ENCODE data around the gene ZBED6. TPM values are rescaled to one million over a fixed set of nuclear protein-coding genes. Genes with fewer than 3 reads are reported as not detected.

Gene ZBED6
- total and polyA plus RNA-seq, 2 of the 4 experiments (the other 2 are of a cell fraction): 3.8 to 26.2 TPM

DNA sequence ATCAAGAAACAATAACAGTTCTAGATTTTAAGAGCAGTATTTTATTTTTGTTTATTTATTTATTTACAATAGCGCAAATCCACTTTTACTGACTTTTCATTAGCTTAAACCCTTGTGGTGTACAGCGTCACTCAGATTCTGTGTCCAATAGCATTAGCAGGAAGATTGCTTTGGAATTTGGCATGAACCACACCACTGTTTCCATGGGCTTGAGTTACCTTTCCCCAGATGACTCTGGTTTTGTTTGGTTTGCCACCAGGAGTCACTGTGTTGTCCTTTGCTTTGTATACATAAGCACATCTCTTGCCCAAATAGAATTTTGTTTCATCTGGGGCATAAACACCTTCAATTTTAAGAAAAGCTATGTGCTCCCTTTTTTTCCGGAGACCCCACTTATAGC lies 40.1 kb downstream of the ZBED6 start:
- no CpG with 5 or more reads among the region's 3 CpGs for WGBS, 2 experiments (ENCODE audit: extremely low coverage in 2 of 2, insufficient read length in 1 of 2)
- Histone ChIP-seq H4K20me1 (ENCODE audit: insufficient read depth, low read length) (peaks cover 4% of the 10 kb centered on the region), H3K56ac (ENCODE audit: extremely low read depth, insufficient read depth, low read length) (no peak overlapping the region), H2BK20ac (ENCODE audit: low read depth, low read length) (no peak overlapping the region), H3K9me1 (ENCODE audit: insufficient read depth, low read length) (no peaks in the 10 kb centered on the region), H4K8ac (ENCODE audit: low read depth in 2 of 2, low read length in 2 of 2) (no peak overlapping the region), H2AK9ac (replicated peaks; ENCODE audit: low read depth, low read length, poor library complexity) (no peak overlapping the region), H2BK120ac (ENCODE audit: low read depth, low read length) (no peak overlapping the region), H3K4ac (ENCODE audit: low read depth, low read length) (no peak overlapping the region), H3K18ac (ENCODE audit: low read depth, low read length) (no peak overlapping the region), H4K91ac (ENCODE audit: insufficient read depth, low read depth, low read length) (no peak overlapping the region), H3K9me3 (ENCODE audit: control insufficient read depth, insufficient read depth, low read length) (no peaks in the 10 kb centered on the region), H2AFZ (replicated peaks; ENCODE audit: low read length, poor library complexity) (no peak overlapping the region), H3K79me1 (ENCODE audit: low read depth in 1 of 2, low read length in 2 of 2) (peaks cover 21 to 23% of the 10 kb centered on the region in 2 experiments; a peak in 3 of 4 replicates), H3K27ac (ENCODE audit: insufficient read depth, low read length) (no peak overlapping the region), H4K5ac (ENCODE audit: low read depth, low read length) (no peak overlapping the region), H3K14ac (replicated peaks; ENCODE audit: low read depth, low read length) (no peak overlapping the region), H3K4me3 (ENCODE audit: insufficient read depth, low read depth, low read length) (no peak overlapping the region), H2BK5ac (ENCODE audit: low read depth, low read length, poor library complexity, severe bottlenecking) (no peak overlapping the region), H2AK5ac (ENCODE audit: low read depth, low read length) (no peak overlapping the region), H3K4me1 (ENCODE audit: control insufficient read depth, insufficient read depth, low read length) (peaks cover 2% of the 10 kb centered on the region), H2BK15ac (ENCODE audit: low read depth, low read length) (no peak overlapping the region), H3K4me2 (ENCODE audit: low read depth, low read length) (no peak overlapping the region), H3K9ac (ENCODE audit: low read depth, low read length) (no peak overlapping the region), H3K36me3 (ENCODE audit: control insufficient read depth, insufficient read depth, low read length) (peaks cover 61% of the 10 kb centered on the region), H3K23ac (ENCODE audit: low read depth, low read length) (no peak overlapping the region), H3K27me3 (ENCODE audit: control insufficient read depth, insufficient read depth, low read length) (no peaks in the 10 kb centered on the region)
- no TSS peak for BruUV-seq (replicated peaks)
- POLR2A ChIA-PET (ENCODE audit: unreplicated experiment): no interaction called here
- TF ChIP-seq MXI1 (IDR thresholded peaks at IDR 0.05; ENCODE audit: borderline replicate concordance, low read depth, low read length) (no peak), BHLHE40 (IDR thresholded peaks at IDR 0.05; ENCODE audit: low read depth, low read length) (no peak), NFE2L2 (IDR thresholded peaks at IDR 0.05; ENCODE audit: low read depth, low read length) (no peak), RFX5 (IDR thresholded peaks at IDR 0.05; ENCODE audit: low read depth, low read length) (no peak), FOS (IDR thresholded peaks at IDR 0.05; ENCODE audit: low read depth, low read length) (no peak), RCOR1 (IDR thresholded peaks at IDR 0.05; ENCODE audit: insufficient replicate concordance, low read length) (no peak), MAZ (IDR thresholded peaks at IDR 0.05; ENCODE audit: borderline replicate concordance, low read depth, low read length) (no peak), RAD21 (IDR thresholded peaks at IDR 0.05; ENCODE audit: low read length) (no peak), CHD1 (IDR thresholded peaks at IDR 0.05; ENCODE audit: low read depth, low read length) (no peak), SMC3 (IDR thresholded peaks at IDR 0.05; ENCODE audit: low read depth, low read length) (no peak)
- TF ChIP-seq, protein P1, sequence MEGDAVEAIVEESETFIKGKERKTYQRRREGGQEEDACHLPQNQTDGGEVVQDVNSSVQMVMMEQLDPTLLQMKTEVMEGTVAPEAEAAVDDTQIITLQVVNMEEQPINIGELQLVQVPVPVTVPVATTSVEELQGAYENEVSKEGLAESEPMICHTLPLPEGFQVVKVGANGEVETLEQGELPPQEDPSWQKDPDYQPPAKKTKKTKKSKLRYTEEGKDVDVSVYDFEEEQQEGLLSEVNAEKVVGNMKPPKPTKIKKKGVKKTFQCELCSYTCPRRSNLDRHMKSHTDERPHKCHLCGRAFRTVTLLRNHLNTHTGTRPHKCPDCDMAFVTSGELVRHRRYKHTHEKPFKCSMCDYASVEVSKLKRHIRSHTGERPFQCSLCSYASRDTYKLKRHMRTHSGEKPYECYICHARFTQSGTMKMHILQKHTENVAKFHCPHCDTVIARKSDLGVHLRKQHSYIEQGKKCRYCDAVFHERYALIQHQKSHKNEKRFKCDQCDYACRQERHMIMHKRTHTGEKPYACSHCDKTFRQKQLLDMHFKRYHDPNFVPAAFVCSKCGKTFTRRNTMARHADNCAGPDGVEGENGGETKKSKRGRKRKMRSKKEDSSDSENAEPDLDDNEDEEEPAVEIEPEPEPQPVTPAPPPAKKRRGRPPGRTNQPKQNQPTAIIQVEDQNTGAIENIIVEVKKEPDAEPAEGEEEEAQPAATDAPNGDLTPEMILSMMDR (conservative IDR thresholded peaks at IDR 0.05; ENCODE audit: low read depth, low read length): no peak
- TF ChIP-seq, protein P2, sequence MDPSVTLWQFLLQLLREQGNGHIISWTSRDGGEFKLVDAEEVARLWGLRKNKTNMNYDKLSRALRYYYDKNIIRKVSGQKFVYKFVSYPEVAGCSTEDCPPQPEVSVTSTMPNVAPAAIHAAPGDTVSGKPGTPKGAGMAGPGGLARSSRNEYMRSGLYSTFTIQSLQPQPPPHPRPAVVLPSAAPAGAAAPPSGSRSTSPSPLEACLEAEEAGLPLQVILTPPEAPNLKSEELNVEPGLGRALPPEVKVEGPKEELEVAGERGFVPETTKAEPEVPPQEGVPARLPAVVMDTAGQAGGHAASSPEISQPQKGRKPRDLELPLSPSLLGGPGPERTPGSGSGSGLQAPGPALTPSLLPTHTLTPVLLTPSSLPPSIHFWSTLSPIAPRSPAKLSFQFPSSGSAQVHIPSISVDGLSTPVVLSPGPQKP (IDR thresholded peaks at IDR 0.05; ENCODE audit: borderline replicate concordance, low read depth, low read length): no peak
- TF ChIP-seq, protein P3, sequence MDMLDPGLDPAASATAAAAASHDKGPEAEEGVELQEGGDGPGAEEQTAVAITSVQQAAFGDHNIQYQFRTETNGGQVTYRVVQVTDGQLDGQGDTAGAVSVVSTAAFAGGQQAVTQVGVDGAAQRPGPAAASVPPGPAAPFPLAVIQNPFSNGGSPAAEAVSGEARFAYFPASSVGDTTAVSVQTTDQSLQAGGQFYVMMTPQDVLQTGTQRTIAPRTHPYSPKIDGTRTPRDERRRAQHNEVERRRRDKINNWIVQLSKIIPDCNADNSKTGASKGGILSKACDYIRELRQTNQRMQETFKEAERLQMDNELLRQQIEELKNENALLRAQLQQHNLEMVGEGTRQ (IDR thresholded peaks at IDR 0.05; ENCODE audit: low read depth, low read length): no peak
- no peak for DNase-seq
- dilution Hi-C loops (cut with HindIII; ENCODE audit: low sequenced_read_pairs, unreplicated experiment) (no loop called here), in situ Hi-C loops (cut with MboI; ENCODE audit: low sequenced_read_pairs) (no loop called here), intact Hi-C loops (cut with micrococcal nuclease) (no loop called here)
- no peak for ATAC-seq (ENCODE audit: low read depth)
- CTCF ChIA-PET: interaction anchor here (1.2 kb wide), 1 partner anchor 10 kb away, joined by 3 read pairs; no protein-coding TSS in a partner anchor

Measured in IMR-90 (cell line).